ENCODE measurements around the gene PPP1R14D.

Gene PPP1R14D

GRCh38 chr15:40843885-40844695 lies 15.6 kb upstream of the PPP1R14D start, which contains the start of gene SPINT1:
TSS of gene SPINT1 (plus strand) at chr15:40844048. CDS start at chr15:40844555, 507 bp downstream.
- TF ChIP-seq CTCF (IDR thresholded peaks at IDR 0.05): no peak
- Histone ChIP-seq H3K4me1 (ENCODE audit: control insufficient read depth in 1 of 2, insufficient read depth in 1 of 2, low read depth in 1 of 2, low read length in 1 of 2) (peaks cover 44 to 48% of the 10 kb centered on the region in 2 experiments), H3K4me3 (ENCODE audit: low read depth in 1 of 2, low read length in 1 of 2) (peak within 1 kb of the TSS; percentile 88 to 91), H3K27ac (peak within 1 kb of the TSS; percentile 67), H3K36me3 (no peaks in the 10 kb centered on the region), H3K27me3 (peaks cover 41% of the 10 kb centered on the region), H3K9me3 (no peaks in the 10 kb centered on the region)

- no peak for TF ChIP-seq CTCF (IDR thresholded peaks at IDR 0.05)
- no peaks in the 10 kb centered on the region for H3K9me3 ChIP-seq
- H3K4me3 ChIP-seq (ENCODE audit: low read depth in 1 of 2, low read length in 1 of 2): peak overlapping the region; percentile 88 to 91
Measured at GRCh38 chr15:40843261-40843884, 14.9 kb upstream of the PPP1R14D start.

GRCh38 chr15:40841741-40842140 lies 13.2 kb upstream of the PPP1R14D start:
- no peak overlapping the region for H3K27ac ChIP-seq
- peaks cover 41% of the 10 kb centered on the region for H3K27me3 ChIP-seq
- H3K4me3 ChIP-seq (ENCODE audit: low read depth in 1 of 2, low read length in 1 of 2): no peak overlapping the region
- H3K9me3 ChIP-seq: no peaks in the 10 kb centered on the region
- H3K36me3 ChIP-seq: no peaks in the 10 kb centered on the region
- no peak for TF ChIP-seq CTCF (IDR thresholded peaks at IDR 0.05)
- H3K4me1 ChIP-seq (ENCODE audit: control insufficient read depth in 1 of 2, insufficient read depth in 1 of 2, low read depth in 1 of 2, low read length in 1 of 2): peaks cover 29 to 32% of the 10 kb centered on the region in 2 experiments

More at GRCh38 chr15:40843261-40843884, 14.9 kb upstream of the PPP1R14D start:
- Histone ChIP-seq H3K27ac (no peak overlapping the region), H3K27me3 (peaks cover 41% of the 10 kb centered on the region), H3K36me3 (no peaks in the 10 kb centered on the region), H3K4me1 (ENCODE audit: control insufficient read depth in 1 of 2, insufficient read depth in 1 of 2, low read depth in 1 of 2, low read length in 1 of 2) (peaks cover 44 to 48% of the 10 kb centered on the region in 2 experiments)

- Histone ChIP-seq H3K27ac (no peak overlapping the region), H3K4me1 (ENCODE audit: control insufficient read depth in 1 of 2, insufficient read depth in 1 of 2, low read depth in 1 of 2, low read length in 1 of 2) (peaks cover 0 to 4% of the 10 kb centered on the region in 2 experiments), H3K27me3 (peaks cover 29% of the 10 kb centered on the region), H3K4me3 (ENCODE audit: low read depth in 1 of 2, low read length in 1 of 2) (no peak overlapping the region), H3K9me3 (no peaks in the 10 kb centered on the region), H3K36me3 (no peaks in the 10 kb centered on the region)
- no peak for TF ChIP-seq CTCF (IDR thresholded peaks at IDR 0.05)
Measured at GRCh38 chr15:40838756-40839155, 10.2 kb upstream of the PPP1R14D start.

GRCh38 chr15:40836020-40836419 lies 7.5 kb upstream of the PPP1R14D start:
- H3K27me3 ChIP-seq: peaks cover 2% of the 10 kb centered on the region

More at GRCh38 chr15:40836020-40836419, 7.5 kb upstream of the PPP1R14D start:
- Histone ChIP-seq H3K9me3 (no peaks in the 10 kb centered on the region), H3K36me3 (no peaks in the 10 kb centered on the region), H3K4me3 (ENCODE audit: low read depth in 1 of 2, low read length in 1 of 2) (no peak overlapping the region), H3K27ac (no peak overlapping the region), H3K4me1 (ENCODE audit: control insufficient read depth in 1 of 2, insufficient read depth in 1 of 2, low read depth in 1 of 2, low read length in 1 of 2) (no peaks in the 10 kb centered on the region)
- TF ChIP-seq CTCF (IDR thresholded peaks at IDR 0.05): no peak
